ENCODE data around the gene IL25.

GRCh38 chr14:23414254-23414653 is 41.6 kb downstream of the IL25 start:
- TF ChIP-seq EZH2phosphoT487 (IDR thresholded peaks at IDR 0.05; ENCODE audit: unreplicated experiment) (no peak), REST (IDR thresholded peaks at IDR 0.05; ENCODE audit: unreplicated experiment) (no peak), POLR2AphosphoS5 (IDR thresholded peaks at IDR 0.05; ENCODE audit: low read depth) (no peak), CTCF (conservative IDR thresholded peaks at IDR 0.05; ENCODE audit: low read depth in 2 of 2) (no peak), EZH2 (IDR thresholded peaks at IDR 0.05; ENCODE audit: low read depth, unreplicated experiment) (no peak), ZNF331 (CRISPR knock-in tag; IDR thresholded peaks at IDR 0.05; ENCODE audit: low read depth) (no peak), ZNF114 (CRISPR knock-in tag; IDR thresholded peaks at IDR 0.05) (no peak), JUNB (IDR thresholded peaks at IDR 0.05; ENCODE audit: unreplicated experiment) (no peak), STAT1 (IDR thresholded peaks at IDR 0.05; ENCODE audit: unreplicated experiment) (no peak), NANOG (IDR thresholded peaks at IDR 0.05; ENCODE audit: borderline replicate concordance) (no peak), CREB1 (CRISPR knock-in tag; IDR thresholded peaks at IDR 0.05; ENCODE audit: low read depth) (no peak), ETS1 (IDR thresholded peaks at IDR 0.05) (no peak), ZNF462 (CRISPR knock-in tag; IDR thresholded peaks at IDR 0.05) (no peak)

Data from GM23338 (cell line).